GM18505 (cell line): ENCODE data around the gene SPOCK1.
"Not testable (repeated sequence)": the region's sequence is repeated elsewhere in the genome, so short reads cannot be mapped to it uniquely, and the experiment has no call there.

Experiments
- ATAC-seq: cut with Tn5 transposase; IDR thresholded peaks from one replicate; pipeline ENCODE4 v1.9.1; 2021; ENCODE audit not compliant: unreplicated experiment
- POLR2A ChIP-seq: IDR thresholded peaks from 4 replicates; pipeline ENCODE4 v1.6.1; 2011; ENCODE audit warnings: borderline replicate concordance; ENCODE audit not compliant: insufficient read depth, insufficient read length; ENCODE audit errors: extremely low read depth

The SPOCK1 gene

DNA sequence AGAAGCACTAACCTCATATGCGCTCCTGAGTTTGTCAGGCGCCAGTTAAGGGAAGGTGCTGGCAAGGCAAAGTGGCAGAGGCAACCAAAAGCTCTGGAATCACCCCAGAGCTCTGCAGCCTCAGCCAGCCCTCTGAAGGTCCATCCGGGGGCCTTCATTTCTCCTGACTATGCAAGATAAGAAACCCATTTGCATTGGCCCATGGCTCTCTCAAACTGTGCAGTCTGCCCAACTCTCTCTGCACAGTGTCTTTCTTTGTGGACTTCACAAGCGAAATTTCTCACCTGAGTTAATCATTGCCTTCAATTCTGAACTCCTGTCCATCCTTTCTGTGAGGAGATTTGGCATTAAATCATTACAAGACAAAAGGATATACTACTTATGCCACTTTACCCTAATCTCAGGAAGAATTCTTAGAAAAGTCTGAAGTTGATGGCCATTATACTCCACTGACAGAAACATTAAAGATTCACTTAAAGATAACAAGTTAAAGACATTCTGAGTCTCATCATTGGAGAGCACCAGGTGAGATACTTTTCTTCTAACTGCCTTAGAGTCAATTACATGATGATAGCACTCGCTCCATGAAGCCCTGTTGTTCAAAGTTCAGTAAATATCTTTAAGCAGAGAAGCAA lies 235.6 kb downstream of the SPOCK1 start:
- TF ChIP-seq POLR2A: no peak
- no peak for ATAC-seq

GRCh38 chr5:137262818-137263217 lies 236.3 kb downstream of the SPOCK1 start:
- no peak for TF ChIP-seq POLR2A
- ATAC-seq: no peak

GRCh38 chr5:137260820-137261695 lies 238.1 kb downstream of the SPOCK1 start:
- ATAC-seq: no peak
- no peak for TF ChIP-seq POLR2A

GRCh38 chr5:137259115-137259514 lies 240.0 kb downstream of the SPOCK1 start:
- not testable (repeated sequence) for ATAC-seq

GRCh38 chr5:137254119-137255090 lies 244.7 kb downstream of the SPOCK1 start:
- no peak for TF ChIP-seq POLR2A
- ATAC-seq: no peak

- ATAC-seq: no peak
- TF ChIP-seq POLR2A: no peak
These were observed 246.6 kb downstream of the SPOCK1 start for GRCh38 chr5:137252512-137252911.

DNA sequence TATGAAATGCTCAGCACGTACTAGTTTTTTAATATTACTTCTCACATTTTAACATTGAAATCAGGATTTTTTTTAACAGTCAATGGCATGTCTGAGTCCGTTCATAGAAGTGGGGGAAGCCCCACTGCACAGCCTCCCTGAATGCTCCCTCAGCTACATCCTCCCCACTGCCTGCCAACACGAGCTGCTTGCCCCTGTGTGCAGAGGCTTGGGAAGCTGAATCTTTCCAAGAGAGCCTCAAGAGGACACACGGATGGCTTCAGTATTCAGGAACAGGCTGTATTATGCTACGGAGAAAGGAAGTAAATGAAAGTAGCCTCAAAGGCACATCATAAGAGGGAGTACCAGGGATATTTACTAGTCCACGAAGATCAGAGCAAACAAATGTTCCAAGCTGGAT lies 248.7 kb downstream of the SPOCK1 start:
- TF ChIP-seq POLR2A: no peak
- ATAC-seq: no peak

- ATAC-seq: no peak
- no peak for TF ChIP-seq POLR2A
These were observed 250.6 kb downstream of the SPOCK1 start for GRCh38 chr5:137248527-137248926.

- ATAC-seq: no peak
These were observed 253.7 kb downstream of the SPOCK1 start for GRCh38 chr5:137245438-137245837.

DNA sequence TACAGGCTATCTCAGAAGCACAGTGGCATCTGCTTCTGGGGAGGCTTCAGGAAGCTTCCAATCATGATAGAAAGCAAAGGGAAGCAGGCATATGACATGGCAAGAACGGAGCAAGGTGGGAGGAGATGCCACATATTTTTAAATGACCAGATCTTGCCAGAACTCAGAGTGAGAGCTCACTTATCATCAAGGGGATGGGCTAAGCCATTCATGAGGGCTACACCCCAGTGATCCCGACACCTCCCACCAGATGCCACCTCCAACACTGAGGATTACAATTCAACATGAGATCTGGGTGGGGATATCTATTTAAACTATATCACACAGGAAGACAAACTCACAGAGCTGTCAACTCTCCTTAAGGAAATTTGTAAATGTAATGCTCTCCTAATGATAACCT lies 258.8 kb downstream of the SPOCK1 start:
- no peak for ATAC-seq
- TF ChIP-seq POLR2A: no peak

More at GRCh38 chr5:137245438-137245837, 253.7 kb downstream of the SPOCK1 start:
- no peak for TF ChIP-seq POLR2A

GRCh38 chr5:137236849-137237507 lies 262.1 kb downstream of the SPOCK1 start:
- no peak for TF ChIP-seq POLR2A

GRCh38 chr5:137236252-137236651 lies 262.9 kb downstream of the SPOCK1 start:
- no peak for TF ChIP-seq POLR2A
- ATAC-seq: no peak

More at GRCh38 chr5:137236849-137237507, 262.1 kb downstream of the SPOCK1 start:
- no peak for ATAC-seq

- no peak for ATAC-seq
- TF ChIP-seq POLR2A: no peak
These were observed 263.9 kb downstream of the SPOCK1 start for GRCh38 chr5:137234973-137235943.
